OCI-LY7 (cell line): ENCODE measurements around the gene COL4A2. TPM values are rescaled to one million over a fixed set of nuclear protein-coding genes. Genes with fewer than 3 reads are reported as not detected.

ENCODE experiments used
- BruUV-seq: library from RNA; stranded (reverse); fragments of 400-500 nt; replicated peaks from 2 replicates; lab custom pipeline; 2021; lab: Mats Ljungman, UMichigan
- CTCF ChIA-PET: fragments of 300-600 bp; sonication (Branson Sonifier 250); formaldehyde crosslinking; loops from one replicate; lab custom pipeline; 2022; ENCODE audit warnings: antibody characterized with exemption; ENCODE audit not compliant: unreplicated experiment; lab: Charles Lee
- POLR2A ChIA-PET: fragments of 300-600 bp; sonication (Branson Sonifier 250); formaldehyde crosslinking; loops from one replicate; lab custom pipeline; 2022; ENCODE audit warnings: antibody characterized with exemption; lab: Charles Lee
- DNase-seq: peaks from one replicate; pipeline ENCODE4 v3.0.0-alpha.2; 2015; ENCODE audit warnings: low spot score
- H2AFZ ChIP-seq: fragments of 200-600 bp; sonication (generic), shearing (Covaris generic); 2 replicates; pipeline ENCODE4 v1.6.1; 2014; ENCODE audit warnings: mild to moderate bottlenecking, antibody characterized with exemption, low read length, moderate library complexity
- H3K27ac ChIP-seq: fragments of 200-600 bp; sonication (generic); 2 replicates; pipeline ENCODE4 v1.5.1; 2014; ENCODE audit warnings: mixed run types, low read depth, mild to moderate bottlenecking, moderate library complexity, low read length, inconsistent platforms; ENCODE audit not compliant: poor library complexity, severe bottlenecking
- H3K36me3 ChIP-seq: fragments of 200-600 bp; sonication (generic); 2 replicates; pipeline ENCODE4 v1.6.1; 2014; ENCODE audit warnings: mild to moderate bottlenecking, antibody characterized with exemption, low read length, moderate library complexity, mixed read lengths; ENCODE audit not compliant: insufficient read depth
- H3K4me1 ChIP-seq: fragments of 200-600 bp; sonication (generic); 2 replicates; pipeline ENCODE4 v1.5.1; 2014; ENCODE audit warnings: mild to moderate bottlenecking, low read length; ENCODE audit not compliant: insufficient read depth, poor library complexity, severe bottlenecking
- H3K4me2 ChIP-seq: fragments of 200-600 bp; sonication (generic); 2 replicates; pipeline ENCODE4 v1.6.1; 2014; ENCODE audit warnings: mild to moderate bottlenecking, low read length
- H3K4me3 ChIP-seq: fragments of 200-600 bp; sonication (generic); 2 replicates; pipeline ENCODE4 v1.5.1; 2014; ENCODE audit warnings: mild to moderate bottlenecking, low read depth, low read length; ENCODE audit not compliant: poor library complexity, severe bottlenecking
- H3K79me2 ChIP-seq: fragments of 200-600 bp; sonication (generic); 2 replicates; pipeline ENCODE4 v1.6.1; 2016; ENCODE audit warnings: low read depth, mild to moderate bottlenecking, low read length, moderate library complexity, mixed read lengths; ENCODE audit not compliant: insufficient read depth
- H3K9me2 ChIP-seq: fragments of 200-600 bp; sonication (generic); 2 replicates; pipeline ENCODE4 v1.6.1; 2016; ENCODE audit warnings: mild to moderate bottlenecking, low read length, mixed read lengths; ENCODE audit not compliant: insufficient read depth
- H3K9me3 ChIP-seq: fragments of 200-600 bp; sonication (generic); 2 replicates; pipeline ENCODE4 v1.6.1; 2014; ENCODE audit warnings: mild to moderate bottlenecking, mixed run types, low read length, mixed read lengths
- H4K20me1 ChIP-seq: fragments of 200-600 bp; sonication (generic); 2 replicates; pipeline ENCODE4 v1.6.1; 2014; ENCODE audit warnings: mild to moderate bottlenecking, antibody characterized with exemption, low read length, moderate library complexity, mixed read lengths; ENCODE audit not compliant: insufficient read depth
- CTCF ChIP-seq: fragments of 200-600 bp; sonication (generic); conservative IDR thresholded peaks from 2 replicates; pipeline ENCODE4 v1.5.1; 2014; ENCODE audit warnings: mild to moderate bottlenecking, antibody characterized with exemption, low read length, moderate library complexity, mixed read lengths
- EZH2phosphoT487 ChIP-seq: fragments of 200-600 bp; sonication (generic); IDR thresholded peaks from 2 replicates; pipeline ENCODE4 v1.6.1; 2018; ENCODE audit warnings: low read depth, borderline replicate concordance, mild to moderate bottlenecking, mixed run types, antibody characterized with exemption, low read length, moderate library complexity, mixed read lengths
- intact Hi-C: fragments of 100-400 bp; cut with micrococcal nuclease; formaldehyde crosslinking; loops from one replicate; pipeline ENCODE4 v1.10.0; 2022; ENCODE audit not compliant: unreplicated experiment
- total RNA-seq, 2 experiments: library from RNA; depleted of rRNA in 1 of 2; stranded (reverse); fragments of >200 nt in 1 of 2; shearing (Covaris generic) in 1 of 2; gene quantifications; 2 replicates each; pipeline ENCODE4 v1.2.3, GENCODE V29; 2014 to 2022

COL4A2 gene
- total RNA-seq, 2 experiments from 2014 or later: 0.34 TPM; not detected in 1

- peaks cover 12% of the 10 kb centered on the region for H3K4me1 ChIP-seq
- DNase-seq: no peak
- no peaks in the 10 kb centered on the region for H4K20me1 ChIP-seq
- no TSS peak for BruUV-seq
- H3K9me2 ChIP-seq: no peaks in the 10 kb centered on the region
- H3K36me3 ChIP-seq: no peaks in the 10 kb centered on the region
- no peak overlapping the region for H3K4me3 ChIP-seq
- H3K4me2 ChIP-seq: no peak overlapping the region
- TF ChIP-seq CTCF (no peak), EZH2phosphoT487 (no peak)
- CTCF ChIA-PET: no interaction called here
- H3K9me3 ChIP-seq: no peaks in the 10 kb centered on the region
- H3K27ac ChIP-seq: no peak overlapping the region
- POLR2A ChIA-PET: no interaction called here
- intact Hi-C loops: no loop called here
- H3K79me2 ChIP-seq: no peaks in the 10 kb centered on the region
- no peak overlapping the region for H2AFZ ChIP-seq
Observed at GRCh38 chr13:110344320-110344719, 37.2 kb downstream of the COL4A2 start.

- no peak overlapping the region for H3K4me3 ChIP-seq
- H3K9me2 ChIP-seq: no peaks in the 10 kb centered on the region
- intact Hi-C loops: no loop called here
- TF ChIP-seq EZH2phosphoT487 (no peak), CTCF (no peak)
- H2AFZ ChIP-seq: no peak overlapping the region
- POLR2A ChIA-PET: no interaction called here
- H3K36me3 ChIP-seq: no peaks in the 10 kb centered on the region
- no peak overlapping the region for H3K27ac ChIP-seq
- no peaks in the 10 kb centered on the region for H3K9me3 ChIP-seq
- H3K79me2 ChIP-seq: no peaks in the 10 kb centered on the region
- H3K4me2 ChIP-seq: no peak overlapping the region
- H4K20me1 ChIP-seq: no peaks in the 10 kb centered on the region
- no TSS peak for BruUV-seq
- H3K4me1 ChIP-seq: peaks cover 12% of the 10 kb centered on the region
- DNase-seq: no peak
- CTCF ChIA-PET: no interaction called here
Observed at GRCh38 chr13:110345266-110345665, 38.2 kb downstream of the COL4A2 start.

GRCh38 chr13:110345701-110346100 is 38.6 kb downstream of the COL4A2 start:
- Histone ChIP-seq H3K4me3 (no peak overlapping the region), H3K4me2 (no peak overlapping the region), H4K20me1 (no peaks in the 10 kb centered on the region), H3K79me2 (no peaks in the 10 kb centered on the region), H3K36me3 (no peaks in the 10 kb centered on the region), H3K9me2 (no peaks in the 10 kb centered on the region), H3K27ac (no peak overlapping the region), H3K9me3 (no peaks in the 10 kb centered on the region), H3K4me1 (peaks cover 12% of the 10 kb centered on the region), H2AFZ (no peak overlapping the region)
- TF ChIP-seq CTCF (no peak), EZH2phosphoT487 (no peak)
- POLR2A ChIA-PET: no interaction called here
- no peak for DNase-seq
- no TSS peak for BruUV-seq
- CTCF ChIA-PET: no interaction called here
- intact Hi-C loops: no loop called here
